Left forelimb (tissue), 1 donor: ENCODE results near the gene ZFAND6.

Source experiments
- DNase-seq: peaks from one replicate; pipeline ENCODE4 v3.0.0-alpha.2; 2018; ENCODE audit warnings: low spot score

Gene ZFAND6

DNA sequence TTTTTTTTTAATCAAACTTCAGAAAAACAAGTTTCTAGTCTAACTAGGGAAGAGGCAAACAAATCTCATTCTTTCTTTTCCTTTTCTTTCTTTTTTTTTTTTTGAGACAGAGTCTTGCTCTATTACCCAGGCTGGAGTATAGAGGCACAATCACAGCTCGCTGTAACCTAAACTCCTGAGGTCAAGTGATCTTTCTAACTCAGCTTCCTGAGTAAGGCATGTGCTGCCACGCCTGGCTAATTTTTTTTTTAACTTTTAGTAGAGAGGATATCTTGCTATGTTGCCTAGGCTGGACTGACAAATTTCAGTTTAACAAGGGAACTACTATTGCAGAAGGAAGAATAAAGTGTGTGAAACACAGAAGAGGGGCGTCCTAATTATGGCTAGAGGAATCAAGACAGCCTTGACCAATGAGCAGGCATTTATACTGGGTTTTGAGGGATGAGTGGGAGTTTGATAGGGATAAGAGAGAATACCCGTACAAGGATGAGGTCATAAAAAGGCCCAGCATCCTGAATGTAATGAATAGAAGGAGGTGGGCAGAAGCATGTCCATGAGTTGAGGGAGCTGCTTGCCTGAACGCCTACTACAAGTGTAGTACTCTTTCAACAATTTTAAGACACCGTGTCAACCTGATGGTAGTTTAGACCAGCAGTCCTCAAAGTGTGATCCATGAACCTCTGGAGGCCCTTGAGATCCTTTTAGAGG lies 6.7 kb upstream of the ZFAND6 start:
- no peak for DNase-seq

DNA sequence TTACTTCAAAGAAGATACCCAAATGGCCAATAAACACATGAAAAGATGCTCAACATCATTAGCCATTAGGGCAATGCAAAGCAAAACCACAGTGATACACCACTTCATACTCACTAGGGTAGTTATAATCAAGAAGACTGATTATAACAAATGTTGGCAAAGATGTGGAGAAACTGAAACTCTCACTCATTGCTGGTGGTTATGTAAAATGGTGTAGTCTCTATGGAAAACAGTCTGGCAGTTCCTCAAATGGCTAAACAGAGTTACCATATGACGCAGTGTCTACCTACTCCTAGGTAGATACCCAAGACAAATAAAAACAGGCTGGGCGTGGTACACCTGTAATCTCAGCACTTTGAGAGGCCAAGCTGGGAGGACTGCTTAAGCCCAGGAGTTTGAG lies 3.5 kb upstream of the ZFAND6 start:
- no peak for DNase-seq

DNA sequence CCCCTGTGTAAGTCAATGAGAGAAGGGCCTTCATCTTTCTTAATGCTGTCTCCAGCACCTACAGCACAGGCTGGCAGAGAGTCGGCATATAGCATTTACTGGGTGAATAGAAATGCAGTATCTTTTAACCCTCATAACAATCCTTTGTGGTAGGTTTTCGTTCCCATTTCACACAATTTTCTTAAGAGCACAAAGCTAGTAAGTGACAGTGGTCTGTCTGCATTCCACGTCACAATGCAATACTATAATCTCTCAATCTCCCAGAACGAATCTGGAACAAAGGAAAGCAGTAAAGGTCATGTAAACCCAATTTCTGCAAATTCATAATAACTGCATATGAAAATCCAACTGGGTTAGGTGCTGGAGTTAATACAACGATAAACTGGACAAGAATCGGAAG lies 1.4 kb upstream of the ZFAND6 start:
- no peak for DNase-seq

DNA sequence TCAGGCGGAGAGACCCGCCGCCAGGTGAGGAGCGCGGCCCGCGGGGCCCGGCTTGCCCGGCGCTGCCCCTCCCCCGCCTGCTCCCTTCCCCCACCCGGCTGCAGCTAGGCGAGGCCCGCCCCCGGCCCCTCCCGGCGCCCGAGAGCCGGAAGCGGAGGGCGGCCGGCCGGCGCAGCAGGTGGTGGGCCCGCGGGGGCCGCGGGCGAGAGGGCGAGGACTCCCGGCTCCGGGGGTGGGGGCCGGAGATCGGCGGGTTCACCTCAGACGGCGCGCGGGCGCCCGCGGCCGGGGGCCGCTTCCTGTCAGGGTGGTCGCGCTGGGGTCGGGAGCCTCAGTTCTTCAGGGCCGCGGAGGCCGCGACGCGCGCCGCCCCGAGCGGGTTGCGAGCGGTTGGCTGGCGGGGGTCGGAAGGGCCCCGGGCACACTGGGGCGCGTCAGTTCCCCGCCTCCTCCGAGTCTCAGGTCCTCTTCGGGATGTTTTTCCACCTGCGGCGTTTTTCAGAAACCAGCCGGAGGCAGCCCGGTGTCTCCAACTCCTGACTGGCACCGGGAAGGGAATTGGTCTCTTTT lies 395 bp downstream of the ZFAND6 start:
- DNase-seq: no peak

DNA sequence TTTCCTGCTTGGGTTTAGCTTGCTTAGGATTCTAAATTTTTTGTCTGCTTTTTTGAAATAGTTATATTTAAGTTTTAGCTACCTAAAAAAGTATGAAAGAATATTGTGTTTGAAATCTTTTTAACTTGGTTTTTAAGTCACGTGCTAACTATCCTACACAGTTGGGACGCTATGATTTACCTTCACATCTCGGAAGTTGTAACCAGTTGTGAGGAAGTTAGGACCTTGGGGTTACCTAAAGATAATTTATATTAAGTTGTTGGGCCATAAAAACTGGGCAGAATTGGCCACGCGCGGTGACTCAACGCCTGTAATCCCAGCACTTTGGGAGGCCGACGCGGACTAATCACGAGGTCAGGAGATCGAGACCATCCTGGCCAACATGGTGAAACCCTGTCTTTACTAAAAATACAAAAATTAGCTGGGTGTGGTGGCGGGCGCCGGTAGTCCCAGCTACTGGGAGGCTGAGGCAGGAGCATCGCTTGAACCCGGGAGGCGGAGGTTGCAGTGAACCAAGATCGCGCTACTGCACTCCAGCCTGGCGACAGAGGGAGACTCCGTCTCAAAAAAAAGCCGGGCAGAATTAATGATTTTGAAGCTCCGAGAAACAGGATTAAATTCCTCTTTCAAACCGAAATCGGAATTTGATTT lies 1.0 kb downstream of the ZFAND6 start:
- DNase-seq: no peak

DNA sequence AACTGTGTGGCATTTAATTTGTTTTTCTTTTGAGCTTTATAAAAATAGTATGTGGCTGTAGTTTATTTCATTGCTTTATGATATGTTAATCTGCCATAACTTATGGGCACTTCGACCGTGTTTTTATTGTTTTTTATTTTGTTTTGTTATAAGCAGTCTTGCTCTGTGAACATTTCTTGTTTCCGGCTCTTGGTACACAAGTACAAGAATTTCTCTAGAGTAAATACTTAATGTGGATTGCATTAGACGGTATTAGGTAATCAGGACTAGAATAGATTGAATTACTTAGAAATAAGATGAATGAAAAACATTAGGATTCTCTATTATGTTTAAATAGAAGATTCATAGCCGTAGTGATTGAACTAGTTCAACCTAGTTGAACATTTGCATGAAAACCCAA lies 2.1 kb downstream of the ZFAND6 start:
- no peak for DNase-seq

DNA sequence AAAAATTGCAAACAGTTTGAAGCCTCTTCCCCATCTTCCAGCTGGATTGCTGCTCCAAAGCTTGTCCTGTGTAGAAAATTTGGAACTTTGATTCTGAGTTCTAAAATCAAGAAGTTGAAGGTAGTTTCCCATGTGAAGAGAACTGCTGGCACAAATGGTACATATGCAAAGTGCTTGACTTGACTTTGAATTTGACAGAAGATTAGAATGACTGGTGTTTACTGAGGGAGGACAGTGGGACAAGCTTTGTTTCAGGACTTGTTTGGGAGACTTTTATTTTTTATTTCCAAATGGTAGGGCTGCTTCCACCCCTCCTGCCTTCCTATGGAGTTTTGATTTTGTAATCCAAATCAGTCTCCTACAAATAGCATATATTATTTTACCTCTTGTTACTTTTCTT lies 7.4 kb downstream of the ZFAND6 start:
- DNase-seq: no peak

DNA sequence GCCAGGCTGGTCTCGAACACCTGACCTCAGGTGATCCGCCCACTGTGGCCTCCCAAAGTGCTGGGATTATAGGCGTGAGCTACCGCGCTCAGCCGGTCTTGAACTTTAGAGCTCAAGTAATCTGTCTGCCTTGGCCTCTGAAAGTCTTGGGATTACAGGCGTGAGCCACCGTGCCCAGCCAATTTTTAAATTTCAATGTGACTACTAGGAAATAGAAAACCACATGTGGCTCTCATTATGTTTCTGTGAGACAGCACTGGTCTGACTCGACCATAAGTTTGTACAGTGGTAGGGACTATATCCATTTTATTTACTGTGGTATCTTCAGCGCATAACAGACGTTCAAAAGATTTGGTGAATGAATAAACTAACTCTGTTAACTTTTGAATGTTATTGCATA lies 9.1 kb downstream of the ZFAND6 start:
- DNase-seq: no peak

DNA sequence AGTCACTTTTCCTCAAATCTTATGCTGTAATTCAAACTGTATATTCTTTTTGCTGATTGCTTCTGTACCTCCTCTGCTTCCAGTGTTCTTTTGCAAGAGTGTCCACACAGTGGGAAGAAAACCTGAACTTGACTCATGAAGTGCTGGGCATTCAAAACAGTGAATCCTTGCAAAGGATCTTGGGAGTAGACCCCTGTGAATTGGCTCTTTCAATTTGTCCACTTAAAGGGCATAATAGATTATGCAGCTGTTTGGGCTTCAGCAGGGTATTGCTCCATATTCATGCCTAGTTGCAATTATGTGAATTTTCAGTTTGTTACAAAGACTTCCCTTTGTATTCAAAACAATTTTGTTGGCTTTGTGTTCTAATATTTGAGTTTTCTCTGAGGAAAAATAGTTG lies 11.4 kb downstream of the ZFAND6 start:
- DNase-seq: no peak

DNA sequence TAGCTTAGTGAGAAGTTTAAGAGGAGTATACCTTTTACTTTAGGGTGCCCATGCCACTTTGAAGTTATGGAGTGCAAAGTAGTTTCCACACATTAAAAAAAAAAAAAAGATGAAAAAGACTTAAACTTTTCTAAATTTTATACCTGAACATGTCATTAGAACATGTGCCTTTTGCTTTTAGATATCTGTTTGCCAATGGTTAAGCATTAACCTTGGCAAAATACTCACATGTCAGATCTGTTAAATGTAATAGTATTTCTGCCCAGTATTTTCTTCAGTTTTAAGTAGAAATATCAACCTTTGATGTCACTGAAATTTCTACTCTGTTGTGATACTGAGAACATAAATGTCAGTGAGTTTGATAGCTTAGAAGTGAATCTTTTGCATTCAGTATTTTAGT lies 12.2 kb downstream of the ZFAND6 start:
- no peak for DNase-seq

DNA sequence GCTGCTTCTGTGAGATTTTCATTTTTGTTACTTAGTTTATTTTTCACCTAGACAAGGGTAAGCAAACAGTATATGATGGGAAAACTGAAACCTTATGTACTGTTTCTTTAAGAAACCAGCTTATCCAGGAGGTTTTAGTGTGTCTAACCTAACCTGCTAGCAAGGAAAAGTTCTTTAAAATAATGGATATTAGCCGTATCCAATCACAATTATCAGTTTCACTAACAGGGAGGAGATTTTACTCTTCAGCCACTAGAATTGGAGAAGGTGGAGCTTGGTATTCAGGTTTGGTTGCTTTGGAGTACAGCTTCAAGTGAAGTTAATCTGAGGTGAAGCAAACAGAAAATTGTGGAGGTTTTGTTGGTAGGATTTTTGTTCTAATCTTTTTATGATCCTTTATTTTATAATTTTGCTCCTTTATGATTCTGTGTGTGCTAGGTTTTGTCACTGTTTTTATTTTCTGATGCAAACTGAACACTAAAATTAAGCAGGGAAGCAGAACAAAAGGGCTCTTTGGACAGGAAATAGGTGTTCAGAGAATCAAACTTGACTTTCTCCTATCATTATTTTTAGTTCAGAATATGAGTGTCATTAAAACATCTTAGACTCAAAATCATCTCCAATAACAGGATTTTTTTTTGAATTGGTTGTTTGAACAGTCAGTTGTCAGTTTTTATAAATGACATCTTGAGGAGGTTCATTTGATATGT lies 13.0 kb downstream of the ZFAND6 start:
- no peak for DNase-seq

DNA sequence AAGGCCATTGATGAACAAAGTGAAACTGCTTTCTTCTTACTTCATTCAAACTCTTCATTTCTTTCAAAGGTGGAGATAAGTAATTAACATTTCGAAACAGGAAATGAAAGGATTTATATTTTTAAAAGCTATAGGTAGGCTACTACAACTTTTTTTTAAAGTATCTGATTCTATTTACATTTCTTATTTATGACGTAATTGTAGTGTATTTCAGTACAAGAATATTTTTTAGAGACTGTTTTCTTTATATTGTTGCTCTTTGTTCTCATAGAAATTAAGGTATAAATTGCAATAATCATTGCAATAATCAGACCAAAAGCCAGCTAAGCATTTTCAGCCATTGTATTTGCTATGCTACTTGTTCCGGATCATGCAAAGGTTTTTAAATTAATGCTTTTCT lies 13.7 kb downstream of the ZFAND6 start:
- no peak for DNase-seq

DNA sequence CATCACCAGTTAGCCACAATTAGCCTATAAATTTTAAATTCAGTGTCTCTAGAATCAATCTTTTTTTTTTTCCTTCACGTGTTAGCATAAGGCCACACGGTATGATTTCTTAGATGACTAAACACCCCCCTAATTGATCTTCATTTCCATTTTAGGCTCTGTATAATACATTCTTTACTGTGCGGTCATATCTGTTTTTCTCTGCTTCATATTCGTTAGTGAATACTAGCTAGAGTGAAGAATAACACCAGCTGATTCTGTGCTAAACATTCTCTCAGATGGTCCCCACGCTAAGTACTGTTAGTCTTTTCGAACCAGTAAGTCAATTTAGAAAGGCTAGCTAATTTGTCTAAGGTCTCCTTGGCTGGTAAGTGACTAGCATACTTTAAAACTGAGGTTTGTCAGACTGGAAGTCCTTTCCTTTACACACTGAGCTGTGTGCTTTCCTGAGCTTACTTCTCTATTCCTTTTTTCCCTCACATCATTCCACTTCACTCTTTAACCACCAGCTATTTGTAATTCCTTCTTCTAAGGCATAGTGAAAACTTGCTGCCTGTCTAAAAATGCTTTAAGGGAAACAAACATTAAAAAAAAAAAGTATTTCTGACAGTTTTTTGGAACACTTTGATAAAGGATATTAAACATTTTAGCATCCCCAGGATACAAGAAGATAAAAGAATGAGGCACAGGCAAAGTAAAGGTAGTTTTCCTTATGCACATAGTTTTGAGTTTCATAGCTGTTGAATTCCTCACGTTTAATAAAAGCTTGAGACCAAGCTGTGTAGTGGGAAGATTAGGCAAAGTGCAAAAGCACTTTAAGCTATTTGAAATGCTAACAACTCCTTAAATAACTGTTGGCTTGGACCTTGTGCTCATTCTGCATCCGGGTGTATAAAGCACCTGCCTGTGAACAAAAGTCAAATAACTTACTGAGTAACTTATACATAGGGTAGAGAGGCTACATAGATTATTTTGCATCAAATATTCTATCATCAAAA lies 17.1 kb downstream of the ZFAND6 start:
- DNase-seq: no peak

DNA sequence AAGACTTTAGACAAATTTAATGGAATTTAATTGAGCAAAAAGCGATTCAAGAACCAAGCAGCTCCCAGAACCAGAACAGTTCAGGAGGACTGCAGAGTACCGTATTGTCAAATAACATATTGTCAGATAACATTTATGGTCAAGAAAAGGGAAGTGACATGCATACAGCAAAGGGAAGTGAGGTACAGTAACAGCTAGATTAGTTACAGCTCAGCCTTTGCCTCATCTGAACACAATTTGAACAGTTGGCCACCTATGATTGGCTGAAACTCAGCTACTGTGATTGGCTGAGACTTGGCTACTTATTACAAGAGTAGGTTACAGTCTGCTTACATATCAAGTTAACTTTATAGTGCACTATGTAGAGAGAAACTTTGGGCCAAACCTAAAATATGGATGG lies 21.9 kb downstream of the ZFAND6 start:
- DNase-seq: no peak

DNA sequence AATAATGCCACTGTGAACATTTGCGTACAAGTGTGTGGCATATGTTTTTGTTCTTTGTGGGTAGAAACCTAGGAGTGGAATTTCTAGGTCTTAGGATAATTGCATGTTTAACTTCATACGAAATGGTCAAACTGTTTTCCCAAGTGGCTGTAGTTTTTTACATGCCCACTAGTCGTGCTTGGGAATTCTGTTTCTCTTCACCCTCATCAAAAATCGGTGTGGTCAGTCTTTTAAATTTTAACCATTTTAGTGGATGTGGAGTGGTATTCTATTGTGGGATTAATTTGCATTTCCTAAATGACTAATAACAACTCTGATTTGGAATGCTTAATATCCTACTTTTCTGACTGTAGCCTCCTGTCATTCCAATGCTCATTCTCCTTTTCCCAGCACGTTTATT lies 27.6 kb downstream of the ZFAND6 start:
- no peak for DNase-seq

DNA sequence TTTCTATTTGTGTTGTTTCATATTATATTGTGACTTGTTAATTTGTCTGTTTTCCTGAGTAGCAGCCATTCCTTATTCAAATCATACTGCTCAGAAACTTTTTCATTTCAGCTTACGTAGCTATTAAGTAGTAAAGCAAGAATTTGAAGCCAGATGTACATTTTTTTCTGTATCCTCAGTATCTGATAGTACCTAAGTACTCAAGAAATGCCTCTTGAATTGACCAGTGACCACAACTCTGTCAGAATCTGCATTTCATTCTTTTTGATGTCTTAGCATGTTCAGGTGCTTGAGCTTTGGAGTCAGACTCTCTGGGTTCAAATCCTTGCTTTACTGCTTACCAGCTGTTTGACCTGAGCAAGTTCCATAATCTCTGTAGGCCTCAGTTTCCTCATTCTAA lies 30.6 kb downstream of the ZFAND6 start:
- DNase-seq: no peak

DNA sequence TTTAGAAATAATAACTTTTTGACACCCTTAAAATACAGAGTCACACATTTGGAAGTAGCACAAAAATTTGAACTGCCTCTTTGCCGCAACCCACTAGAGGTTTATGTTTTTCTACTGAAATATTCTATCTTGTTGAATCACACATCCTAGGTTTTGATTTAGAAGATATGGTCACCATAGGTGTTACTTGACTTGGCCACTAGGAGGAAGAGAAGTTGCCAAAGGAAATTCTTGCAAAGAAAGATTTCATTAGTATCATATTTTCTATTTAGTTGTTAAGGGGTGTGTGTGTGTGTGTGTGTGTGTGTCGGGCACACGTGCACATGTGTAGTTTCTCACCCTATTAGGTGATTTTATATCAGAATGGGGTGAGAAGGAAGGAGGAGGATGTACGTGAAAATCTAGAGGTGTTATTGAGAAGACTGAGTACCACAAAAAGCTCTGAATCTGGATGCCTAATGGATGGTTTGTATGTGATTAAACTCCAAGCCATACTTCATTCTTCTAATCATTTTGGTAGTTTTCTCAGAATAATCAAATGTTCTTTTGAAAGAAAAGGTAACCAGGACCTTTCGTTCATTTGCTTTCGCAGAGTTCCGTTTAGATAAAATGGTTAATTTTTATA lies 31.5 kb downstream of the ZFAND6 start:
- DNase-seq: no peak

DNA sequence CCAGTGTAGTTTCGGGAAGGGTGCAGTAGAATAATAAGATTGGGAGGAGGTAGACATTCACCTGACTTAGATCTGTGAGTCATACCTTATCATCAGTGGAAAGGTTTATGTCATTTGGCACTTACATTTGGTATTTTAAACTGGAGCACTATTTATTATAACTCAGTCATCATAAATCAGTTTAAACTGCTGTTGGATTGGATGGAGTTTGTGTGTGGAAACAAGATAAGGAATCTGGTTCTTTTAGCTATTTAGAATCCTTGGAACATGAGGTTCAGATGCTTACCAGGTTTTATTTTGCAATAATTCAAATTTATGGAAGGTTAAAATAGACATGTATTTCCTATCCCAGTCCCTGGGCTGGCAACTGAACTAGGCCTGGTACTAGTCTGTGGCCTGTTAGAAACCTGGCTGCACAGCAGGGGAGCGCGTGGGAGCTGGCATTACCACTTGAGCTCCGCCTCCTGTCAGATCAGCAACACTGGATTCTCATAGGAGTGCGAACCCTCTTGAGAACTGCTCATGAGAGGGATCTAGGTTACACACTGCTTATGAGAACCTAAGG lies 34.5 kb downstream of the ZFAND6 start:
- no peak for DNase-seq

DNA sequence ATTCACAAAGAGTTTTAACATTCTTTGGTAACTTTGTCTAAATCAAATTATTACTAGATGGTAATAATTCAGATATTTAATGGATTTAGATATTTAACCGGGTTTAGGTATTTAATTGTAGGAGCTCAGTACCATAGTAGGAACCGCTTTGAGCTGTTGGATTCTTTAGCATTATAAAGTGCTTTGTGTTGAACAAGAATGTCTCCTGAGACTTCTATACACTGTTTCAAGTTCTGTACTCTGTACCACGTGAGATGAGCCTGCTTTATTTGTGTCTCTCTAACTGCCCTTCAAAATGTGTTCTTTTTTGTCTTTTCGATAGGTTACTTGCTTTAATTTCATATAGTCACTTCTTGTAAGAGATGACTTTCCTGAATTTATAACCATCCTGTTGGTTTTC lies 36.0 kb downstream of the ZFAND6 start:
- DNase-seq: no peak

DNA sequence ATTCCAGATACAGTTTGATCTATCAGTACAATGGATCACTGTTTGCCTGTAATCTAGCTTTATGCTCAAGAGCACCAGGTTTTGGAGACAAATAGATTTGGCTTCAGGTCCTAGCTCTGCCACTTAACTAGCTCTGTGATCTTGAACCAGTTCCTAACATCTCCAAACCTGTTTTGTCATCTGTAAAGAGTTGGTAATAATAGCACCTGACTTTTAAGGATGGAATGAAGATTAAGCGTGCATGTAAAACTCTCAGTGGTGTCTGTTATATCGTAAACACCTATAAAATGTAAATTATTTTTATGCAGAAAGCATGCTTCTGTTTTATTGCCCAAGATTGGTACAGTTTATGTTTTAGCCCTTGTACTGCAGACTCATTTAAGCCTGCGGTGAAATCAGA lies 36.5 kb downstream of the ZFAND6 start:
- DNase-seq: no peak

DNA sequence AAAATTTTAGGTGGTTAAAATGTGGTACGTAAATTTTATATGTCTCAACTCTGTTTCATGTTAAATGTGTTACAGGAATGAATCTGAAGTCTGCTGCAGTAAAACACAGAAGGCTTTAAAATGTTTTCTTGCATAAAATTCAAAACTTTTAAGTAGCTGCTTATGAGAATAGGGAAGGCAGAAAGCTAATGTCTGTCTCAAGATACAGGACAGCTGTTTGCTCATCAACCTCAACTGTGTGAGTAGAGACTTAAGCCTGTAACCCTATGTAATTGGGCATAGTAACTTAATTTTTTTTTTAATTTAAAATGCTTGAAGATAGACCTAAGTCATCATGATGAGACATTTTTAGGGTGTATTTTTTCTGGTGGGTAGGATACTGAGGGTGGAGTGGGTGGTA lies 38.9 kb downstream of the ZFAND6 start:
- no peak for DNase-seq
